ENCODE data around the gene RPL6.

RPL6 gene

DNA sequence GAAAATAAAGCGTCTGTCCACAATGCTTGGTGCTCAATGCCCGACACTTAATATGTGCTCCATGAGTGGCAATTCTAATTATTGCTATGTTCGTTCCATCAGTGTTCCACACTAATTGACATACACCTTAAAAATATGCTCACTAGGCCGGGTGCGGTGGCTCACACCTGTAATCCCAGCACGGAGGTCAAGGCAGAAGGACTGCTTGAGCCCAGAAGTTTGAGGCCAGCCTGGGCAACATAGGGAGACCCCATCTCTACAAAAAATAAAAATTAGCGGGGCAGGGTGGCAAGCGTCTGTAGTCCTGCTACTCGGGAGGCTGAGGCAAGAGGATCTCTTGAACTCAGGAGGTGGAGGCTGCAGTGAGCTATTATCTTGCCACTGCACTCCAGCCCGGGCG is 26.5 kb downstream of the RPL6 start:
- peak overlapping the region; percentile 74 for H3K4me3 ChIP-seq (ENCODE audit: low read depth, low read length)
- no peak for TF ChIP-seq CTCF (IDR thresholded peaks at IDR 0.05; ENCODE audit: control insufficient read depth, extremely low read depth, insufficient read depth)
- DNase-seq (ENCODE audit: low read depth): no peak

DNA sequence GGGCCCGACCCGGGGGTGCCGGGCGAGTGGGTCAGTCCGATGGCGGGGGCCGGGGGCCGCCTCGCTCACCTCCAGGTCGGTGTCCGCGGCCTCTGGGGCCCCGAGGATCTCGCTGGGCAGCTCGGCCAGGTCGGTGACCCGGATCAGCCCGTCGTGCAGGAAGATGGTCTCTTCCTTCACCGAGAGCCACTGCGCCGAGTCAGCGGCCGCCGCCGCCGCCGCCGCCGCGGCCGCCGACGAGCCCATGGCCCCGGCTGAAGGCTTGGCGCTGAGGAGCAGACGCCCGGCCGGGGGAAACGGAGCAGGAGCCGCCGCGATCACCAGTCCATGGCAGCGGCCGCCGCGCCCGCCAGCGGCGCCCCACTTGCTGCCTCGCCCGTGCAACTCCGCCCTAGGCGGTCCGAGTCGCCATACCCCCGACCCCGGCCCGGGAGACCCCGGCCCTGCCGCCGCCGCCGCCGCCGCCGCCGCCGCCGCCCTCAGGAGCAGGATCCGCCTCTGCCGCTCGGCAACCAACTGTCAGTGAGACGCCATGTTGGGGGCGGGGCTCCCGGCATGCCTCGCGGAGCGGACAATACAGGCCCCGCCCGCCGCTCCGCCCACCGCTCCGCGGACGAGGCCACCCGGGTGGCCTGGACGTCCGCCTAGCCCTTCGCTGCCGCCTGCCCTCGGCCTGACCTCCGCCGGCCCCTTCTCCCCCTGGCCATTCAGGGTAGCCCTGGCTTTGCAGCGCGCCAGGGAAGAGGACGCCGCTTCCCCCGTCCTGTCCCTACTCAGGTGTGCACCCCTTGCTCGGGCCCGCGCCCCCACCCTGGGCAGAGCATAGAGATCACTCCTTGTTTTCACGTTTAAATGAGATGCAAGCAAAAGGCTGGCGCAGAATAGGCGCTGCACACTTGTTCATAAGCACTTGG is 27.3 kb downstream of the RPL6 start, which contains the start of gene HECTD4:
Gene HECTD4, minus strand, starts transcription at position 549 of the 914 bp plus-strand sequence. Its CDS starts 303 bp downstream, at position 246.
- peak within 1 kb of the TSS; percentile 74 for H3K4me3 ChIP-seq (ENCODE audit: low read depth, low read length)
- DNase-seq (ENCODE audit: low read depth): peak; percentile 49

GRCh38 chr12:112381406-112381882 is 28.0 kb downstream of the RPL6 start:
- DNase-seq (ENCODE audit: low read depth): no peak
- no peak for TF ChIP-seq CTCF (IDR thresholded peaks at IDR 0.05; ENCODE audit: control insufficient read depth, extremely low read depth, insufficient read depth)
- H3K4me3 ChIP-seq (ENCODE audit: low read depth, low read length): peak overlapping the region; percentile 74

More for the DNA sequence above, 27.3 kb downstream of the RPL6 start, which contains the start of gene HECTD4:
- no peak for TF ChIP-seq CTCF (IDR thresholded peaks at IDR 0.05; ENCODE audit: control insufficient read depth, extremely low read depth, insufficient read depth)

DNA sequence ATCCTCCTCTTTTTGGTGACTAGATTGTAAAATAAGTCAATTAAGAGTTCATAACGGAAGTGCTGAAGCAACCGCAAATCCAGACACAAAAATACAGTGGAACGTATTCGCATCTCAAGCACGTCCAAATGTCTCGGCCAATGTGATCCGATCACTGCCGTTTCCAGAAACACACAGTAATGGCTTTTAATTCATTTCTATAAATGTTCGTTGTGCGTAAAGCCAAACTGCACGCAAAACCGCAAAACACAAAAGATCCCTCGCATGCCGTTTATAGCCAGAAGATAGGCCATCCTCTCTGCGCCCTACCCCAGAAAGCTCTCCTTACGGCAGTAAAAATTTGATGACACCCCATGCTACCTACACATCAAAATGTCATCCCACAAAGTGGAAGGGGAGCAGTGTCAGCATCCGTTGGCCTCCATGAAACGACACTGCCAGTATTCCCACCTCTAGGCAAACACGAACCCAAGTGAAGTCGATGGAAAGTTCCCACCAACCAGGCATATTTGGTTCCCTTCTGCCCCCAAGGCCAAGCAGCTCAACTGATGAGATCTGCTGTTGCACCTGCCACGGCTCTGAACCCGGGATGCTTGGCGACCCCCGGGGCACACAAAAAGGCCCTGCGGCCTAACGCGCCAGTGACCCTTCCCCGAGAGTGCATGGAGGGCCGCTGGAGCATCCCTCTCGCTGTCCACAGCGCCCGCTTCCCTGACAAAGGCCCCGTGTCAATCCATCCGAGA is 28.6 kb downstream of the RPL6 start:
- no peak for DNase-seq (ENCODE audit: low read depth)
- H3K4me3 ChIP-seq (ENCODE audit: low read depth, low read length): peak overlapping the region; percentile 74
- TF ChIP-seq CTCF (IDR thresholded peaks at IDR 0.05; ENCODE audit: control insufficient read depth, extremely low read depth, insufficient read depth): no peak

- no peak for TF ChIP-seq CTCF (IDR thresholded peaks at IDR 0.05; ENCODE audit: control insufficient read depth, extremely low read depth, insufficient read depth)
- peak; percentile 46 for DNase-seq (ENCODE audit: low read depth)
- H3K4me3 ChIP-seq (ENCODE audit: low read depth, low read length): no peak overlapping the region
These were observed 34.3 kb downstream of the RPL6 start for GRCh38 chr12:112375105-112375504.

- H3K4me3 ChIP-seq (ENCODE audit: low read depth, low read length): no peak overlapping the region
- DNase-seq (ENCODE audit: low read depth): no peak
- TF ChIP-seq CTCF (IDR thresholded peaks at IDR 0.05; ENCODE audit: control insufficient read depth, extremely low read depth, insufficient read depth): no peak
These were observed 35.2 kb downstream of the RPL6 start for GRCh38 chr12:112374166-112374740.

All from LNCaP clone FGC (cell line).